Mesodermal cell (in vitro differentiated cells): ENCODE data around the gene ANKRD44.

Source experiments
- H3K27ac ChIP-seq: 2 replicates; pipeline ENCODE4 v1.7.0; 2013; ENCODE audit warnings: mild to moderate bottlenecking, low read depth, low read length, moderate library complexity; ENCODE audit not compliant: severe bottlenecking
- H3K36me3 ChIP-seq: 2 replicates; pipeline ENCODE4 v1.7.1; 2013; ENCODE audit warnings: mild to moderate bottlenecking, low read length, moderate library complexity; ENCODE audit not compliant: control insufficient read depth, insufficient read depth
- H3K4me1 ChIP-seq: one replicate; pipeline ENCODE4 v1.7.1; 2013; ENCODE audit warnings: mild to moderate bottlenecking, low read length; ENCODE audit not compliant: insufficient read depth, control insufficient read depth, poor library complexity, severe bottlenecking
- H3K4me3 ChIP-seq: 2 replicates; pipeline ENCODE4 v1.7.0; 2013; ENCODE audit warnings: low read length, control low read depth, mild to moderate bottlenecking; ENCODE audit not compliant: insufficient read depth, poor library complexity, severe bottlenecking; ENCODE audit errors: extremely low read depth
- H3K9me3 ChIP-seq: 2 replicates; pipeline ENCODE4 v1.7.1; 2013; ENCODE audit warnings: mild to moderate bottlenecking, low read length, moderate library complexity; ENCODE audit not compliant: control insufficient read depth
- WGBS, 2 experiments: methylation state at CpG; one replicate each; pipeline ENCODE4 v1.1.5; 2013; ENCODE audit warnings: missing lambda C conversion rate in 2 of 2; ENCODE audit not compliant: insufficient coverage in 2 of 2; 5-methylcytosine and 5-hydroxymethylcytosine counted together

Gene ANKRD44

DNA sequence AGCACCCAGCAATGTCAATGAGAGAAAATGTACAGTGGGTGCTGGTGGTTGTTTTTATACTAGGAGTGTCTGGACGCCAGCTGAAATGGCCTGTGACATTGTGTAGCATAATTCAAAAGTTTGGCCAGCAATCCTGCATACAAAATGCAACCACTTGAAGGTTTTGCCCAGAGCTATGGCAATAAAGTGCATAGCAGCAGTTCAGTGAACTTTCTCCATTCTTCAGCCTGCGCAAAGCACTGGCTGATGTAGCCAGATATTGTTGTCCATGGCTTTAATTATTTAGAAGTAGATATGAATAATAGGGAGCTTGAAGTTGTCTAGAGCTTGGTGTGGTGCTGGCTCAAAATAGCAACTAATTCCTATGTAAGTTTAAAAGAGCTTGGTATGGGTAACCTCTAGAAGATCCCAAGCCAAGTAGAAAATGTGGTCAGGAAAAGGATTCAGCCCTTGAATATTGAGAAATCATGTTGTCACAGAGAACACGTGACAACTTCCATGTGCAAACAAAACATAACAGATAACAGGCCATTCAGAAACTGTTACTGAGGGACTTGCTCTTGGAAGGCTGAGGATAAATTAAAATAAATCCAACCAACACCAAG is 350.7 kb downstream of the ANKRD44 start:
- H3K4me3 ChIP-seq, result no peak overlapping the region
- no peaks in the 10 kb centered on the region for H3K9me3 ChIP-seq
- H3K4me1 ChIP-seq, result no peaks in the 10 kb centered on the region
- WGBS, 2 experiments, result 86 to 100% methylated on average over 1 to 2 of the region's 3 CpGs
- no peaks in the 10 kb centered on the region for H3K36me3 ChIP-seq
- H3K27ac ChIP-seq, result no peak overlapping the region

DNA sequence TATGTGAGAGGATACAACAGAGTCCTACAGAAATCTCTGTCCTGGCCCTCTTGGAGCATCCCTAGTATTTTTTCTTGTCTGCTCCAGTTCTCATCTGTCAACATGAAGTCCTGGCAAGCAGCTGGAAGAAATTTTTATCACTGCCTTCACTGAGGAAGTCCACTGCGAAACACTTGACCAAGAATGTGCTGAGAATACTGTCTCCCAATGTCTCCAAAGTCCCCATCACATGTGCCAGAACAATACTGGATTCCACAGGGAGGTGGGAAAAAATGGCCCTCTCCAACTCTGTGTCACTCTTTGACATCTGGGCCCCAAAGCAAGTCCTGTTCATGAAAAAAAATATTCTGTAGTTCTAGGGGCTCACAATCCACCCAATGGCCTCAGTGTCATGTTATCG is 351.3 kb downstream of the ANKRD44 start:
- no peaks in the 10 kb centered on the region for H3K36me3 ChIP-seq
- H3K4me3 ChIP-seq, result no peak overlapping the region
- no peaks in the 10 kb centered on the region for H3K9me3 ChIP-seq
- WGBS, 2 experiments, result 90 to 100% methylated on average over 1 of the region's 2 CpGs
- H3K27ac ChIP-seq, result no peak overlapping the region
- H3K4me1 ChIP-seq, result no peaks in the 10 kb centered on the region

DNA sequence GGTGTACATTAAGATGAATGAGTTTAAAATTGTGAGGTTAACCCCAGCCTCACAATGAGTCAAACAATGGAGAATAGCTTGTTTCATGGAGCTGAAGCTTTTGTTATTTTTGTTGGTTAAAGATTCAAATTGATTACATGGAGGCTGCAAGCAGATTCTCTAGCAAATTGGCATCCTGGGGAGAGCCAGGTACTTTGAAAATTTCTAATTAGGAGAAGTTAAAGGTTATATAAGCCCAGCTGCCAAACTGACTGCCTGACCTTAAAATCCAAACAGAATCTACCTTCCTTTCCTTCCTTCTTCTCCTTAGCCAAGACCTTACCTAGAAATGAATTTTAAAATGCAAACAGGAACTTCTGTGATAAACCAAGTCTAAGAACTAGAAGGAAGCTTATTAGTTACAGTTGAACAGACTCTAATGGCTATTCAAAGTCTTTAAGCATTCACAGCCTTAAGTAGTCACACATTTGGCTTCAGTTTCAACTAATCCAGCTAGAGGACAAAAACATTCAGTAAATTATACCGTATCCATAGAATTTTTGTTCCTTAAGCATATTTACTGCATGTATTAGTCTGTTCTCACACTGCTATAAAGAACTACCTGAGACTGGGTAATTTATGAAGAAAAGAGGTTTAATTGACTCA is 352.6 kb downstream of the ANKRD44 start:
- no CpG with 5 or more reads among the region's 1 CpG for whole genome bisulfite sequencing, 2 experiments
- no peak overlapping the region for H3K27ac ChIP-seq
- no peaks in the 10 kb centered on the region for H3K4me1 ChIP-seq
- H3K9me3 ChIP-seq, result no peaks in the 10 kb centered on the region
- H3K36me3 ChIP-seq, result no peaks in the 10 kb centered on the region
- no peak overlapping the region for H3K4me3 ChIP-seq

DNA sequence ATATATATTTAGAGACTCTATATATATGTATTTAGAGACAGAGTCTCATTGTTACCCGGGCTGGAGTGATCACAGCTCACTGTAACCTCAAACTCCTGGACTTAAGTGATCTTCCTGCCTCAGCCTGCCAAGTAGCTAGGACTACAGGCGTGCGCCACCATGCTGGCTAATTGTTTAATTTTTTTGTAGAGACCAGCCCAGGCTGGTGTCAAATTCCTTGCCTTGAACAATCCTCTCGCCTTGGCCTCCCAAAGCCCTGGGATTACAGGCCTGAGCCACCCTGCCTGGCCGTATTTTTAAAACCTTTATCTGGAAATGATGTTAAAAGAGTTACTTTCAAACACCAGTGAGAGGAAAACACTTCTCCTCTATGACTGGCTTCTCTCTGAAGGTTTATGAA is 353.1 kb downstream of the ANKRD44 start:
- no peaks in the 10 kb centered on the region for H3K36me3 ChIP-seq
- H3K4me3 ChIP-seq, result no peak overlapping the region
- WGBS, 2 experiments, result 89 to 100% methylated on average over 3 to 4 of the region's 5 CpGs
- no peak overlapping the region for H3K27ac ChIP-seq
- H3K9me3 ChIP-seq, result no peaks in the 10 kb centered on the region
- H3K4me1 ChIP-seq, result no peaks in the 10 kb centered on the region

DNA sequence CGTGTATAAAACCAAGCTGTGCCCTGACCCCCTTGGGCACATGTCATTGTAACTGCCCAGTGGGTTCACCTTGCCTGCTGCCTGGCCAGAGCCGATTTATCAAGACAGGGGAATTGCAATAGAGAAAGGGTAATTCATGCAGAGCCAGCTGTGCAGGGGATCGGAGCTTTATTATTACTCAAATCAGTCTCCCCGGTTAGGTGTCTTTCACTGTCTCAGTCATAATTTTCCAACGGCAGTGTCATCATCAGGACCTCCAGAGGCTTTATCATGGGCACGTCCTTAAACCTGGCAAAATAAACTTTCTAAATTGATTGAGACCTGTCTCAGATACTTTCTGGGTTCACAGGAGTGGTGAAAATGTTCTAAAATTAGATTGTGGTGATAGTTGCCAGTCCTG is 354.5 kb downstream of the ANKRD44 start:
- Histone ChIP-seq H3K36me3 (no peaks in the 10 kb centered on the region), H3K27ac (no peak overlapping the region), H3K4me3 (no peak overlapping the region), H3K4me1 (no peaks in the 10 kb centered on the region), H3K9me3 (no peaks in the 10 kb centered on the region)
- 69 to 82% methylated on average over 4 to 5 of the region's 6 CpGs for WGBS, 2 experiments

DNA sequence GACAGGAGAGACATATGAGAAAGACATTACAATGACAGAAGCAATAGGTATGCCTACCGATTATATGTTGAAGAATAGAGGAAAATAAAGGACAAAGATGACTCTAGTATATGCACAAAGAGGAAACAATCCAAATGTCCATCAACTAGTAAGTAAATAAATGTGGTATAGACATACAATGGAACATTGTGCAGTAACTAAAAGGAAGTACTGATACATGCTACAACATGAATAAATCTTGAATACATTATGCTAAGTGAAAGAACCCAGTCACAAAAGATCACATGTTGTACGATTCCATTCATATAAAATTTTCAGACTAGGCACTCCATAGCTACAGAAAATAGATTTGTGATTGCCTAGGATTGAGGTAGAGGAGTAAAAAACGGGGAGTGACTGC is 355.5 kb downstream of the ANKRD44 start:
- WGBS, 2 experiments, result 86 to 100% methylated on average over 1 of the region's 3 CpGs
- Histone ChIP-seq H3K9me3 (no peaks in the 10 kb centered on the region), H3K4me3 (no peak overlapping the region), H3K27ac (no peak overlapping the region), H3K4me1 (no peaks in the 10 kb centered on the region), H3K36me3 (no peaks in the 10 kb centered on the region)

DNA sequence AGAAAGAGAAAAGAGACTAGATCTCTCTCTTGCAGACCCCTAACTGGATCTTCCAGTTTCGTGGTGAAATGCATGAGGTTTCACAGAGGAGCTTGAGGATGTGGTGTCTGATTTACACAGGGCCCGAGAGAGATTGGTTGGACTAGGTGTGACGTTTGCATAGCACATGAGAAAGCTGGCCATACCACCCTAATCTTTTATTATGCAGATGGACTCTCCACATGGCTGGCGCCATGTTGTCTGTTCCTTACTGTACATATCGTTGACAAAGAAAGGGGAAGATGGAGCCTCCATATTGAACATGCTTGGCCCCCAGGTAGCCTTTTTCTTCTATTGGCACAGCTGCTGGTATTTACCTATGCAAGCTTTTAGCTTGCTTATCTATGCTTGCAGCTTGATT is 356.6 kb downstream of the ANKRD44 start:
- 93% methylated on average over 2 to 4 of the region's 5 CpGs for WGBS, 2 experiments
- H3K4me1 ChIP-seq, result no peaks in the 10 kb centered on the region

DNA sequence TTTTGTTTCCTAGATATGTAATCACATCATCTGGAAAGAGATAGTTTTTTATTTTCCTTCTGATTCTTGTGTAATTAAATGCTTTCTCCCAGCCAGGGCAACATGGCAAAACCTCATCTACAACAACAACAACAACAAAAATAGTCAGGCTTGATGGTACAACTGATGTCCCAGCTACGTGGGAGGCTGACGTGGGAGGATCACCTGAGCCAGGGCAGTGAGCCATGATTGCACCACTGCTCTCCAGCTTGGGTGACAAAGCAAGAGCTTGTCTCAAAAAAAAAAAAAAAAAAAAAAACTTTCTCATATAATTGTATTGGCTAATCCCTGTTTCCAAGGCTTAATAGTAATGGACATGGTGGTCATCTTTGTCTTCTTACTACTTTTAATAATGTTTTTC is 357.6 kb downstream of the ANKRD44 start:
- H3K4me3 ChIP-seq, result no peak overlapping the region
- WGBS, 2 experiments, result 100% methylated on average over 2 of the region's 2 CpGs; no CpG with 5 or more reads in 1 of the 2 experiments
- no peak overlapping the region for H3K27ac ChIP-seq
- H3K36me3 ChIP-seq, result no peaks in the 10 kb centered on the region
- H3K4me1 ChIP-seq, result no peaks in the 10 kb centered on the region
- H3K9me3 ChIP-seq, result no peaks in the 10 kb centered on the region

More for the DNA sequence above, 356.6 kb downstream of the ANKRD44 start:
- no peaks in the 10 kb centered on the region for H3K9me3 ChIP-seq
- H3K27ac ChIP-seq, result no peak overlapping the region
- H3K4me3 ChIP-seq, result no peak overlapping the region
- no peaks in the 10 kb centered on the region for H3K36me3 ChIP-seq

DNA sequence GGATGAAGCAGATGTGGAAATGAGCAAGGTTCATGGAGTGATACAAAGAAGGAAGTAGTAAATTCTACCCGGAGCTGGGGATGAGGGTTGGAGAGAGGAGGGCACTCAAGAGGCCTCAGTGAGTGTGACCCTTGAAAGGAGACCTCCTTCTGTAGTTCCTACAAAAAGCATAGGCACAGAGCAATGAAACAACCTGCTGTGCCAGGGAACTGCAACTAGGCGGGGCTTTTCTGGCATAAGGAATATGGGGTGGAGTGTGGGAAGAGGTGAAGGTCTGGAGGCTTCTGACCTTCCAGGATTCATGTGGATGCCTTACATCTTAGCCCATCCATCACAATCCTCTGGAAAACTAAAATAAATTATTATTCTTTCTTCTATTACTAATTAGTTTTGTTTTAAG is 358.6 kb downstream of the ANKRD44 start:
- Histone ChIP-seq H3K4me3 (no peak overlapping the region), H3K27ac (no peak overlapping the region), H3K4me1 (no peaks in the 10 kb centered on the region), H3K9me3 (no peaks in the 10 kb centered on the region), H3K36me3 (no peaks in the 10 kb centered on the region)
- WGBS, 2 experiments, result 70 to 80% methylated on average over 1 of the region's 2 CpGs

DNA sequence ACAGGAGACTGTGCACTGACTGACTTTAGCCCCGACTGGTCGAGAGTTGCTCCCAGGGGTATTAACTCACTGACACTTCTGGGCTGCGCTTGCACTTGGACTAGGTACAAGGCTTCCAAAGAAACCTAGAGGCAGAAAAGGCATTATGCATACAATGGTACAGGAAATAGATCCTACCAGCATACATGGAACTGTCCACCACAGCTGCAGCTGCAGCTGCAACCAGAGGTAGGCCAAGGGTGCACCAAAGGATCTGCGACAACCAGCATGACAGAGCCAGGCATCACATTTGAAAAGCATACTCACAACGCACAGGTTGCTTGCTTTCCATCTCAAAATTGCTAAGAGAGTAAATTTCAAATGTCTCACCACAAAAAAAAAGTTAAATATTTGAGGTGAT is 361.5 kb downstream of the ANKRD44 start:
- Histone ChIP-seq H3K4me1 (no peaks in the 10 kb centered on the region), H3K36me3 (no peaks in the 10 kb centered on the region), H3K4me3 (no peak overlapping the region), H3K27ac (no peak overlapping the region), H3K9me3 (no peaks in the 10 kb centered on the region)
- WGBS, 2 experiments, result 54 to 88% methylated on average over 3 of the region's 5 CpGs

DNA sequence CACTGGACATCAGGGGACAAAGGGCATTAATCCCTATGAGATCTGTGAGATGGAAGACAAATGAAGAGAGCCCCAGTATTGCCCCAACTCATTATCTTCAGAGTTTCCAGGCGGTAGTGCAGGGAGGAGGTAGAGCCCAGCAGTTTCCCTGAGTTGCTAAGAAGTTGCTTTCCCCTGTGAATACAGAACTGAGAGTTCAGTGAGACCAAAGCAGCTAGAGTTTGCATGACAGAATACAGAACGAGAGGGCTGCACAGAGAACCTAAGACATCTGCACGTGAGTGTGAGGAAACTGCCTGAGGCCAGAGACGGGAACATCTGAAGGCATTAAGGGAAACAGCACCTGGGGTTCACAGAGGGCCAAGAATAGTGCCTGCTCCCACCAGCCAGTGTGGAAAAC is 366.0 kb downstream of the ANKRD44 start:
- H3K4me3 ChIP-seq, result no peak overlapping the region
- no peak overlapping the region for H3K27ac ChIP-seq
- no peaks in the 10 kb centered on the region for H3K4me1 ChIP-seq
- H3K36me3 ChIP-seq, result no peaks in the 10 kb centered on the region
- 60 to 68% methylated on average over 3 to 4 of the region's 4 CpGs for WGBS, 2 experiments
- H3K9me3 ChIP-seq, result no peaks in the 10 kb centered on the region
